CD14-positive monocyte (primary cell): ENCODE data around the gene TDP2. TPM values are rescaled to one million over a fixed set of nuclear protein-coding genes. Genes with fewer than 3 reads are reported as not detected.
A peak's percentile ranks its signal among the peaks of the same experiment; 100 is the strongest.
"Not testable (repeated sequence)": the region's sequence is repeated elsewhere in the genome, so short reads cannot be mapped to it uniquely, and the experiment has no call there.

ENCODE experiments used
- DNase-seq, 3 donors: peaks; one replicate each; pipeline ENCODE4 v3.0.0-alpha.2; 2011 to 2022
- H2AFZ ChIP-seq: 2 replicates; pipeline ENCODE4 v1.6.0; 2012; ENCODE audit warnings: mild to moderate bottlenecking, low read depth, low read length, inconsistent platforms; ENCODE audit not compliant: insufficient read depth, poor library complexity, severe bottlenecking
- H3K27ac ChIP-seq, 2 donors: 1 replicate in 1 of 2; 2 replicates in 1 of 2; pipeline ENCODE4 v1.5.1; 2012 to 2013; ENCODE audit warnings: low read length in 2 of 2, control low read depth in 1 of 2, inconsistent platforms in 1 of 2, low read depth in 1 of 2, mild to moderate bottlenecking in 1 of 2
- H3K27me3 ChIP-seq, 2 donors: one replicate each; pipeline versions ENCODE4 v1.6.0 to v1.6.1; 2011 to 2013; ENCODE audit warnings: low read length in 2 of 2; ENCODE audit not compliant: control insufficient read depth in 2 of 2, insufficient read depth in 2 of 2
- H3K36me3 ChIP-seq, 2 donors: replicated peaks in 1 of 2; 1 replicate in 1 of 2; 2 replicates in 1 of 2; pipeline versions ENCODE4 v1.5.1 to v1.6.1; 2012 to 2013; ENCODE audit warnings: low read length in 2 of 2, control low read depth in 1 of 2, inconsistent platforms in 1 of 2, mild to moderate bottlenecking in 1 of 2; ENCODE audit not compliant: insufficient read depth in 2 of 2, control insufficient read depth in 1 of 2
- H3K4me1 ChIP-seq, 2 donors: 1 replicate in 1 of 2; 2 replicates in 1 of 2; pipeline versions ENCODE4 v1.5.1 to v1.6.1; 2012 to 2013; ENCODE audit warnings: low read length in 2 of 2, control low read depth in 1 of 2, inconsistent platforms in 1 of 2, mild to moderate bottlenecking in 1 of 2, moderate library complexity in 1 of 2; ENCODE audit not compliant: insufficient read depth in 2 of 2, control insufficient read depth in 1 of 2
- H3K4me2 ChIP-seq: replicated peaks from 2 replicates; pipeline ENCODE3; 2012; ENCODE audit warnings: low read length, moderate library complexity, mild to moderate bottlenecking; ENCODE audit not compliant: poor library complexity, severe bottlenecking; ENCODE audit errors: extremely low read depth
- H3K4me3 ChIP-seq, 3 experiments: fragments of 200-600 bp in 1 of 3; sonication (generic) in 1 of 3; replicated peaks in 1 of 3; 1 replicate in 2 of 3; 2 replicates in 1 of 3; pipeline ENCODE4 v1.5.1; 2011 to 2013; ENCODE audit warnings: low read length in 3 of 3, mild to moderate bottlenecking in 3 of 3, control low read depth in 2 of 3, low read depth in 2 of 3, inconsistent platforms in 1 of 3, moderate library complexity in 1 of 3
- H3K79me2 ChIP-seq: 2 replicates; pipeline ENCODE4 v1.6.0; 2012; ENCODE audit warnings: mild to moderate bottlenecking, control low read depth, inconsistent platforms, low read length, moderate library complexity; ENCODE audit not compliant: insufficient read depth
- H3K9ac ChIP-seq: 2 replicates; pipeline ENCODE4 v1.6.0; 2017; ENCODE audit warnings: low read length, mild to moderate bottlenecking; ENCODE audit not compliant: insufficient read depth, poor library complexity, severe bottlenecking
- H3K9me3 ChIP-seq, 2 donors: replicated peaks in 1 of 2; 1 replicate in 1 of 2; 2 replicates in 1 of 2; pipeline versions ENCODE4 v1.5.1 to v1.6.1; 2012 to 2013; ENCODE audit warnings: low read length in 2 of 2, control low read depth in 1 of 2; ENCODE audit not compliant: control insufficient read depth in 1 of 2, insufficient read depth in 1 of 2
- H4K20me1 ChIP-seq: 2 replicates; pipeline ENCODE4 v1.6.0; 2012; ENCODE audit warnings: mild to moderate bottlenecking, low read length, control low read depth, moderate library complexity; ENCODE audit not compliant: insufficient read depth
- H3K27ac Mint-ChIP-seq, 7 donors: one replicate each; pipeline ENCODE4 v1.8.0; 2020; ENCODE audit warnings: mild to moderate bottlenecking in 7 of 7, mixed read lengths in 7 of 7, moderate library complexity in 6 of 7, inconsistent platforms in 2 of 7
- H3K27me3 Mint-ChIP-seq, 3 donors: one replicate each; pipeline ENCODE4 v1.8.0; 2021 to 2022; ENCODE audit warnings: low read depth in 3 of 3, mild to moderate bottlenecking in 3 of 3, mixed read lengths in 3 of 3, moderate library complexity in 3 of 3, inconsistent platforms in 1 of 3
- H3K36me3 Mint-ChIP-seq, 2 donors: one replicate each; pipeline ENCODE4 v1.8.0; 2020; ENCODE audit warnings: mixed read lengths in 2 of 2, inconsistent platforms in 1 of 2, mild to moderate bottlenecking in 1 of 2
- H3K4me1 Mint-ChIP-seq: one replicate; pipeline ENCODE4 v1.8.0; 2020; ENCODE audit warnings: mild to moderate bottlenecking, mixed read lengths
- H3K4me3 Mint-ChIP-seq, 2 donors: one replicate each; pipeline ENCODE4 v1.8.0; 2020; ENCODE audit warnings: mild to moderate bottlenecking in 2 of 2, mixed read lengths in 2 of 2, moderate library complexity in 1 of 2
- H3K9me3 Mint-ChIP-seq, 7 donors: one replicate each; pipeline ENCODE4 v1.8.0; 2020 to 2022; ENCODE audit warnings: mixed read lengths in 7 of 7, mild to moderate bottlenecking in 6 of 7, moderate library complexity in 6 of 7, inconsistent platforms in 2 of 7
- CTCF ChIP-seq: fragments of 200-600 bp; IDR thresholded peaks from one replicate; pipeline ENCODE4 v1.8.0; 2022; ENCODE audit warnings: antibody characterized with exemption, mild to moderate bottlenecking
- WGBS: methylation state at CpG from one replicate; pipeline ENCODE4 v1.1.5; 2013; ENCODE audit warnings: missing lambda C conversion rate; ENCODE audit not compliant: insufficient coverage; 5-methylcytosine and 5-hydroxymethylcytosine counted together
- intact Hi-C, 2 donors: fragments of 100-400 bp; cut with micrococcal nuclease; formaldehyde crosslinking; loops; one replicate each; pipeline versions ENCODE4 v1.15.0 to v1.15.1; 2023
- polyA plus RNA-seq, 3 donors: library from polyadenylated mRNA; depleted of rRNA in 1 of 3; unstranded in 2 of 3; stranded (reverse) in 1 of 3; fragments of 300-500 nt in 2 of 3; fragments of >200 nt in 1 of 3; fragmentation: Illumina TruSeq in 2 of 3; gene quantifications; 1 replicate in 2 of 3; 2 replicates in 1 of 3; pipeline ENCODE4 v1.2.3, GENCODE V29; 2012 to 2021

The TDP2 gene
- polyA plus RNA-seq, 3 donors, result 21.0 to 24.2 (median 21.8) TPM

DNA sequence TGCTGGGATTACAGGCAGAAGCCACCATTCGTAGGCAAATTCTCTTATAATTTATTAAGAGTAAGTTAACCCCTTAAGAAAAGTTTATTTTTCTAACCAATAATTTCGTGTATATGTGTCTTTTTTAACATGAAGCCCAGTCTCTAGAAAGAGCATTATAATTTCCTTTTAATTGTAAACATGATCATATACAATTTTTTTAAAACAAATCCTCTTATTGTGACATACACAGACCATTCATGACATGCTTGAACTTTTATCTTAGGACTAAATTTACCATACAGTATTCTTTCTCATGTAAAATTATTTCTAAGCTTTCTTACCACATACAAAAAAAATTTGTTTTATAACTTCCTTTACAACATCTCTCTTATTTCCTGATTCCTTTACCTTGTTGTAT lies 6.9 kb upstream of the TDP2 start:
- Histone ChIP-seq H3K27me3 (no peaks in the 10 kb centered on the region), H3K4me1 (no peaks in the 10 kb centered on the region), H3K4me3 (no peak overlapping the region), H4K20me1 (no peaks in the 10 kb centered on the region), H3K9me3 (peaks cover 15 to 22% of the 10 kb centered on the region in 2 donors), H3K36me3 (no peaks in the 10 kb centered on the region), H3K4me2 (no peak overlapping the region), H2AFZ (no peak overlapping the region), H3K9ac (no peak overlapping the region), H3K27ac (no peak overlapping the region), H3K79me2 (no peaks in the 10 kb centered on the region)
- no peak overlapping the region for H3K4me3 Mint-ChIP-seq
- intact Hi-C loops, result no loop called here
- peaks cover 4% of the 10 kb centered on the region for H3K4me1 Mint-ChIP-seq
- no peak for TF ChIP-seq CTCF
- no CpG with 5 or more reads among the region's 2 CpGs for WGBS
- peaks cover 11 to 51% (median 29%) of the 10 kb centered on the region in 7 donors for H3K9me3 Mint-ChIP-seq
- H3K27ac Mint-ChIP-seq, result no peak overlapping the region
- peaks cover 2 to 7% of the 10 kb centered on the region in 2 donors for H3K36me3 Mint-ChIP-seq
- no peak for DNase-seq
- peaks cover 0 to 4% (median 2%) of the 10 kb centered on the region in 3 donors for H3K27me3 Mint-ChIP-seq

DNA sequence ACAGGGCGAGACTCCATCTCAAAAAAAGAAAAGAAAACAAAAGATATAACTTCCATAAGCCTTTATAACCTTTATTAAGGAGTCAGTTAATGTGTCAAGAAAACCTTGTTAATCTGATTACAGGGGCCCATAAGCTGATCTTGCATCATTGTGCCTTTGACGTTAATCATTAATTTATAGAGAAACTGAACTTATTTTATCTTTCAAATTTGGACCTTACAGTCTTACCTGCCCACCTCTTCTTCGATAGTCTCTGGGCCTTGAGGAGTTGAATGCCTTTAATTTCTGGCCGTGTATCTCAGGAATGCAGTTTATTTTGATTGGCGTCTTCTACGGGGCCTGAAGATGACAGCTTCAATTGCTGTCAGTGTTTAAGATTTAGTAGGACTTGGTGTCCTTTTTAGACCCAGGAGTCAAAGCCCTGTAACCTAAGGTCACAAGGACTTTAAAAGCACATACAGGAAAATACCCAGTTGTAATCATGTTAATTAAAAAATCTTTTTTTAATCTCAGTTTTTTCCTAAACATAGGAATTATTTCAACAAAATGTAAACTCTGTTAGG lies 6.0 kb upstream of the TDP2 start:
- H2AFZ ChIP-seq, result no peak overlapping the region
- Mint-ChIP-seq H3K4me1 (peaks cover 14% of the 10 kb centered on the region), H3K27ac (peak overlapping the region in 1 of 7 donors; percentile 48), H3K9me3 (peaks cover 11 to 51% (median 29%) of the 10 kb centered on the region in 7 donors), H3K27me3 (peaks cover 0 to 4% (median 3%) of the 10 kb centered on the region in 3 donors), H3K4me3 (no peak overlapping the region), H3K36me3 (peaks cover 2 to 7% of the 10 kb centered on the region in 2 donors)
- H3K4me3 ChIP-seq, result no peak overlapping the region
- intact Hi-C loops, result no loop called here
- no peaks in the 10 kb centered on the region for H4K20me1 ChIP-seq
- no peaks in the 10 kb centered on the region for H3K36me3 ChIP-seq
- no peak for DNase-seq
- peaks cover 5% of the 10 kb centered on the region for H3K79me2 ChIP-seq
- peaks cover 2 to 5% of the 10 kb centered on the region in 2 donors for H3K4me1 ChIP-seq
- no peak overlapping the region for H3K27ac ChIP-seq
- H3K9me3 ChIP-seq, result peaks cover 15 to 22% of the 10 kb centered on the region in 2 donors
- no peaks in the 10 kb centered on the region for H3K27me3 ChIP-seq
- WGBS, result no CpG with 5 or more reads among the region's 6 CpGs
- no peak overlapping the region for H3K4me2 ChIP-seq
- no peak overlapping the region for H3K9ac ChIP-seq
- TF ChIP-seq CTCF, result no peak

DNA sequence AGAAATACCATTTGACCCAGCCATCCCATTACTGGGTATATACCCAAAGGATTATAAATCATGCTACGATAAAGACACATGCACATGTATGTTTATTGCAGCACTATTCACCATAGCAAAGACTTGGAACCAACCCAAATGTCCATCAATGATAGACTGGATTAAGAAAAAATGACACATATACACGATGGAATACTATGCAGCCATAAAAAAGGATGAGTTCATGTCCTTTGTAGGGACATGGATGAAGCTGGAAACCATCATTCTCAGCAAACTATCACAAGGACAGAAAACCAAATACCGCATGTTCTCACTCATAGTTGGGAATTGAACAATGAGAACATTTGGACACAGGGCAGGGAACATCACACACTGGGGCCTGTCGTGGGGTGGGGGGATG lies 4.4 kb upstream of the TDP2 start:
- H3K27ac Mint-ChIP-seq, H3K4me3 Mint-ChIP-seq, H3K36me3 ChIP-seq, H4K20me1 ChIP-seq, H3K36me3 Mint-ChIP-seq, H3K4me2 ChIP-seq, intact Hi-C loops, H3K4me3 ChIP-seq, DNase-seq, H3K27me3 Mint-ChIP-seq, H3K9ac ChIP-seq, H3K27ac ChIP-seq, H2AFZ ChIP-seq, H3K27me3 ChIP-seq: not testable (repeated sequence)
- Mint-ChIP-seq H3K4me1 (peaks cover 21% of the 10 kb centered on the region), H3K9me3 (peaks cover 9 to 51% (median 29%) of the 10 kb centered on the region in 7 donors)
- H3K9me3 ChIP-seq, result peaks cover 15 to 22% of the 10 kb centered on the region in 2 donors
- peaks cover 8 to 13% of the 10 kb centered on the region in 2 donors for H3K4me1 ChIP-seq
- H3K79me2 ChIP-seq, result peaks cover 14% of the 10 kb centered on the region
- no CpG with 5 or more reads among the region's 4 CpGs for WGBS
